WI38 (cell line): ENCODE measurements around the gene VSTM4.

ENCODE experiments used
- H3K4me3 ChIP-seq: 2 replicates; pipeline ENCODE4 v1.5.1; 2011; ENCODE audit warnings: low read depth, mild to moderate bottlenecking, control low read depth, low read length
- CTCF ChIP-seq: IDR thresholded peaks from 2 replicates; pipeline ENCODE4 v1.5.1; 2012; ENCODE audit warnings: low read depth, mild to moderate bottlenecking, control low read depth, low read length

VSTM4 gene

GRCh38 chr10:49160814-49161213, 45.5 kb upstream of the VSTM4 start:
- H3K4me3 ChIP-seq: no peak overlapping the region
- no peak for TF ChIP-seq CTCF

GRCh38 chr10:49160110-49160509, 44.8 kb upstream of the VSTM4 start:
- H3K4me3 ChIP-seq: no peak overlapping the region
- no peak for TF ChIP-seq CTCF

- TF ChIP-seq CTCF: no peak
- H3K4me3 ChIP-seq: no peak overlapping the region
These were observed 43.6 kb upstream of the VSTM4 start for GRCh38 chr10:49158915-49159314.

GRCh38 chr10:49158404-49158803, 43.1 kb upstream of the VSTM4 start:
- no peak for TF ChIP-seq CTCF

GRCh38 chr10:49157229-49157628, 41.9 kb upstream of the VSTM4 start:
- TF ChIP-seq CTCF: no peak
- no peak overlapping the region for H3K4me3 ChIP-seq

More at GRCh38 chr10:49158404-49158803, 43.1 kb upstream of the VSTM4 start:
- no peak overlapping the region for H3K4me3 ChIP-seq

- no peak overlapping the region for H3K4me3 ChIP-seq
- no peak for TF ChIP-seq CTCF
These were observed 39.3 kb upstream of the VSTM4 start for GRCh38 chr10:49154641-49155040.

- TF ChIP-seq CTCF: no peak
- H3K4me3 ChIP-seq: no peak overlapping the region
These were observed 38.6 kb upstream of the VSTM4 start for GRCh38 chr10:49153971-49154370.
